VCaP (cell line): ENCODE data around the gene NINL.
"Not testable (repeated sequence)": the region's sequence is repeated elsewhere in the genome, so short reads cannot be mapped to it uniquely, and the experiment has no call there.

Source experiments
- H3K27ac ChIP-seq: fragments of 450-650 bp; 2 replicates; pipeline ENCODE4 v1.5.1; 2017
- TF ChIP-seq, protein P1 (sequence below): fragments of 450-650 bp; conservative IDR thresholded peaks from 2 replicates; pipeline ENCODE4 v1.5.1; 2017; ENCODE audit warnings: mild to moderate bottlenecking, moderate library complexity

Gene NINL

DNA sequence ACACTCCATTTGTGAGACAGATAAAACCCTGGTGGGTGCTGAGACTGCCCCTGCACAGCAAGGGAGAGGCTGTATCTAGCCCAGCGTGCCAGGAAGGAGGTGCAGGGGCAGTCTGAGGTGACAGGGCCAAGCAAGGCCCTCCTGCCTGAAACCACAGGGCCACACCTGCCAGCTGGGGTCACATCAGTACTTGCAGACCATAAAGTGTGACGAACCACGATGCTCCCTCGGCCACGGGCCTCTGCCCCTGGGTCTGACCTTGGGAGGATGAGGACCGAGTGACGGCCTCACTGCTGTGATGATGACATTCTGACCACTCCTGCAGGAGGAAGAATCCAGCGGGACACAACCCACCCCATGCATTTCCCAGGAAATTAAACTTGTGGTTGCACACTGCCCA, 75.1 kb downstream of the NINL start:
- TF ChIP-seq, protein P1, sequence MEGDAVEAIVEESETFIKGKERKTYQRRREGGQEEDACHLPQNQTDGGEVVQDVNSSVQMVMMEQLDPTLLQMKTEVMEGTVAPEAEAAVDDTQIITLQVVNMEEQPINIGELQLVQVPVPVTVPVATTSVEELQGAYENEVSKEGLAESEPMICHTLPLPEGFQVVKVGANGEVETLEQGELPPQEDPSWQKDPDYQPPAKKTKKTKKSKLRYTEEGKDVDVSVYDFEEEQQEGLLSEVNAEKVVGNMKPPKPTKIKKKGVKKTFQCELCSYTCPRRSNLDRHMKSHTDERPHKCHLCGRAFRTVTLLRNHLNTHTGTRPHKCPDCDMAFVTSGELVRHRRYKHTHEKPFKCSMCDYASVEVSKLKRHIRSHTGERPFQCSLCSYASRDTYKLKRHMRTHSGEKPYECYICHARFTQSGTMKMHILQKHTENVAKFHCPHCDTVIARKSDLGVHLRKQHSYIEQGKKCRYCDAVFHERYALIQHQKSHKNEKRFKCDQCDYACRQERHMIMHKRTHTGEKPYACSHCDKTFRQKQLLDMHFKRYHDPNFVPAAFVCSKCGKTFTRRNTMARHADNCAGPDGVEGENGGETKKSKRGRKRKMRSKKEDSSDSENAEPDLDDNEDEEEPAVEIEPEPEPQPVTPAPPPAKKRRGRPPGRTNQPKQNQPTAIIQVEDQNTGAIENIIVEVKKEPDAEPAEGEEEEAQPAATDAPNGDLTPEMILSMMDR, result no peak

DNA sequence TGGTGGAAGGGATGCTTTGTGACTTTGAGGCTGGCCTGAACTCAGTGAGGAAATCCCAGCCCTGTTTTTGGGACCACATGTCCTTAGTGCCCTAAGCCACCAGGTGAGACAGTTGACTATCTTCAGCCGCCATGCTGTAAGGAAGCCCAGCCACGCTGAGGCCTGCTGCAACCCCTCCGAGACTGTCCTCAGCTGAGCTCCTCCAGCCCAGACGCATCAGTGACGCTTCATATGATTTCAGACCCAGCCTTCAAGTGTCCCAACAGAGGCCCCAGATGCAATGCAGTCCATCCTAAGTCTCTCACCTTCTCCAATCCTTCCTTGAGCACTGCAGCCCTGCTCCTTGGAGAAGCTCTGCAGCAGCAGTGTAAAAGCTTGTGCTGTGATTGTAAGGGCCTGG, 76.2 kb downstream of the NINL start:
- H3K27ac ChIP-seq, result no peak overlapping the region
- TF ChIP-seq, protein P1, result no peak

More for the DNA sequence above, 75.1 kb downstream of the NINL start:
- H3K27ac ChIP-seq, result no peak overlapping the region

DNA sequence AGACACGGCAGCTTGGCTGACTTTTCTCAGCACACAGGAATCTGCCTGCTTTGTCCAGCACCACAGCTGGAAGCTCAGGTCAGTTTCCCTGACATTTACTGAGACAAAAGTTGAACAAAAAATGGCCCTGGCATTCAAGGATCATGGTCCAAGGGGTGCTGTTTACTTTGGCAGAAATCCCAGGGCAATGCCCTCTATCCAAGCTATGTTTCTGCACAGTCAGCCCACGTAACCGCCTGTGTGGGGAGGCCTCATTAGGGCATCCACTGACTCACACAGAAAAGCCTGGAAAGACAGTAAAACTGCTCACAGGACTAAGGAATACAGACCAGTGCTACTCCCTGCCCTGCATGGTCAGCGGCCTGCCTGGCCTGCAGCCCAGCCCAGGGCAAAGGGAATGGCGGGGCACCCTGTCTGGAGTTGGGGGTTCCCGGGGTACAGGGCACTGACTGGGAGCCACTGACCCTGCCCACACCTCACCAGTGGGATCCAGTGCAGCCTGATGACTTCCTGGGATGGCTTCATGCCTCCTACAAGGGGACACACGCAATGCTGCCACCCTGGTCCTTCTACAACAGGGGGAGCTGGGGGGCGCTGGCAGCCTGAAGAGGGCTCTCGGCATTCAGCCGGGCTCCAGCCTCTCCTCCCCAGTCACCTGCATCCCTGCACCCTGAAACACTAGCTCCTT, 77.1 kb downstream of the NINL start:
- TF ChIP-seq, protein P1, result no peak
- no peak overlapping the region for H3K27ac ChIP-seq

DNA sequence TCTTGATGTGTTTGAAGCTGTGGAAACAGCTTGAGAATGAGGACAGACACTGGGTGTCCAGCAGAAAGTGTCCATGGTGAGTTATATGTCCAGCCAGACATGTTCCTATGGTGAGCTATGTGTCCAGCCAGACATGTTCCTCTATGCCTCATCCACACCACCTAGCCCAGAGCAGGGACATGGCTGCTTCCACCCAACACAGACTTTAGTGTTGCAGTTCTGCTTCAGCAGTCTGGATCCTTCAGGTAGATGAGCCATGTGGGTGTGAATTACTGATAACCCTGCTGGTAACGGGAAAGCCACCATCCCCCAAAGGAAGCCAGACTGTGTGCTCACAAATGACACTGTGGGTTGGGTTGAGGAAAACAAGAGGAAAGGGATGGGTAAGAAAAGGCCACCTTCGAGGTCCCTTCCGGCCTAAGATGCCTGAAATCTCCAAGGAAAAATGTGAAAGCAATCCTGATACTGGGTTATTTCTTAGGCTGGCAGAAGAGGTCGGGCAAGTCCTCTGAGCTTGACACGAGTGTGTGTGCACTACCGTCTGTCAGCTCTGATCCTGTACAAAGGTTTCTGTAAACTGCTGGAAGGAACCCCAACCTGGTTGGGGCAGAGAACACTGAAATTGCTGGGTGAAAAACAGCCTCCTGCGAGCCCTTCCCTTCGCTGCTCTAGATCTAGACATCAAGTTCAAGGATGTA, 77.8 kb downstream of the NINL start:
- no peak overlapping the region for H3K27ac ChIP-seq
- TF ChIP-seq, protein P1, result no peak

DNA sequence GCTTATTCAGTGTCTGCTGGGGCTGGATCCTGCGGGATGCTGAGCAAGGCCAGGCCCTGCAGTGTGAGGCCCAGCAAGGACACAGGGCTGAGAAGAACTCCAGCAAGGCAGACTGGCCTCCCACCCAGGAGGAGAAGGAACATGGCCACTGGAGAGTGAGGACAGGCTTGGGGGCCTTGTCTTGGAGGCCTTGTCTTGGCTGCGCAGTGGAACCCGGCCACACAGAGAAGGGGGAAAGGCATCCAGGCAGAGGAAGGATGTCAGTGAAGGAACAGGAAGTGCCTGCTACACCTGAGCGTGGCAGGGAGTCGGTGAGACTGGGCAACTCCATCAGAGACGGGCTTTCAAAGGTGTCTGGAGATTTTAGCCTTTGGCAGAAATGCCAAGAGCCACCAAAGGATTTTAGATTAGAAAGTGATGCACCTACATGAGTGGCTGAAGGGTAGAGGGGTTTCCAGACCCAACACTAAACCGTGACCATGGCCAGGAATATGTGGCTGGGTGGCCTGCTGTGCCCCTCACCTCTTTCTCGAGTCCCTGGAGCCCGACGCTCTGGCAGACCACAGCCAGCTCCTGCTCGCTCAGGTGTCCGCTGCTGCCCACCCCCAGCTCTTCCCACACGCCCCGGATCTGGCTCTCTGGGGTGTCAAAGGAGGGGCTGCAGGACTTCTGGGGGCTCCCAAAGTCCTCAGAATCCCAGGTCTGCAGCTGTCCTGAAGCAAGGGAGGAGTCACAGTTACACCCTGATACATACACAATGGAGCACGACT, 80.8 kb downstream of the NINL start:
- TF ChIP-seq, protein P1, result no peak
- H3K27ac ChIP-seq, result no peak overlapping the region

DNA sequence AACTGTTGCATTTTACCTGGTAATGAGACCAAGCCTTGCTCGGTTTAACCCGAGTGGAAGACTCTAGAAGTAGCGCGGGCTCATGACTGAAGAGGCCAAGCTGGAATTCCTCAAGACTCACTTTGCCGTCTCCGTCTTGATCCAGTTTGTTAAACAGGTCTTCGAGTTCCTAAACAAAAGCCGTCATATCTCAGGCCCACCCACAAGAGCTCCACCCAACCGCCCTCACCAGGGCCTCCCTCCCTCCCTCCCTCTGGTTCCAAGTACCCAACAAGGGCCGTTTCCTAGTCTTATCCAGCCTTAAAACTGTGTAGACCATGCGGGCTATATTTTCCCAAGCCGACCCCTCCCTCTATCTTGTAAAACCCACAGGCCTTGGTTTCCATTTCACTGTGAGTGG, 81.4 kb downstream of the NINL start:
- TF ChIP-seq, protein P1, result no peak
- no peak overlapping the region for H3K27ac ChIP-seq

DNA sequence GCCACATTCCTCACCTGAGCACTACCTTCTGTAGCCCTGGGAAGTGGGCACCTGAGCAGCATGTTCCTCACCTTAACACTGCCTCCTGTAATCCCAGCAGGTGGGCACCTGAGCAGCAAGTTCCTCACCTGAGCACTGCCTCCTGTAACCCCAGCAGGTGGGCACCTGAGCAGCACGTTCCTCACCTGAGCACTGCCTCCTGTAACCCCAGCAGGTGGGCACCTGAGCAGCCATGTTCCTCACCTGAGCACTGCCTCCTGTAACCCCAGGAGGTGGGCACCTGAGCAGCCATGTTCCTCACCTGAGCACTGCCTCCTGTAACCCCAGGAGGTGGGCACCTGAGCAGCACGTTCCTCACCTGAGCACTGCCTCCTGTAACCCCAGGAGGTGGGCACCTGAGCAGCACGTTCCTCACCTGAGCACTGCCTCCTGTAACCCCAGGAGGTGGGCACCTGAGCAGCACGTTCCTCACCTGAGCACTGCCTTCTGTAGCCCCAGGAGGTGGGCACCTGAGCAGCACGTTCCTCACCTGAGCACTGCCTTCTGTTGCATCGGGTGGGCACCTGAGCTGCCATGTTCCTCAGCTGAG, 82.2 kb downstream of the NINL start:
- H3K27ac ChIP-seq, result not testable (repeated sequence)
